T-helper 1 cell treated with Interleukin-12 subunit alpha and Interleukin-12 subunit beta and Interleukin-4 antibody, amounts not matched to agents 30 μg/mL and 1 μg/mL, for 36 hours (primary cell): ENCODE results near the gene MAEA.

Experiments used
- H3K27ac Mint-ChIP-seq: one replicate; pipeline ENCODE4 v1.8.0; 2021; ENCODE audit warnings: mild to moderate bottlenecking, mixed read lengths
- H3K27me3 Mint-ChIP-seq: one replicate; pipeline ENCODE4 v1.8.0; 2021; ENCODE audit warnings: low read depth, mixed read lengths
- H3K36me3 Mint-ChIP-seq: one replicate; pipeline ENCODE4 v1.8.0; 2021; ENCODE audit warnings: low read depth, mixed read lengths
- H3K4me1 Mint-ChIP-seq: one replicate; pipeline ENCODE4 v1.8.0; 2021; ENCODE audit warnings: low read depth, mixed read lengths
- H3K4me3 Mint-ChIP-seq: one replicate; pipeline ENCODE4 v1.8.0; 2021; ENCODE audit warnings: mild to moderate bottlenecking, moderate library complexity, mixed read lengths
- H3K9me3 Mint-ChIP-seq: one replicate; pipeline ENCODE4 v1.8.0; 2021; ENCODE audit warnings: mixed read lengths

The MAEA gene

DNA sequence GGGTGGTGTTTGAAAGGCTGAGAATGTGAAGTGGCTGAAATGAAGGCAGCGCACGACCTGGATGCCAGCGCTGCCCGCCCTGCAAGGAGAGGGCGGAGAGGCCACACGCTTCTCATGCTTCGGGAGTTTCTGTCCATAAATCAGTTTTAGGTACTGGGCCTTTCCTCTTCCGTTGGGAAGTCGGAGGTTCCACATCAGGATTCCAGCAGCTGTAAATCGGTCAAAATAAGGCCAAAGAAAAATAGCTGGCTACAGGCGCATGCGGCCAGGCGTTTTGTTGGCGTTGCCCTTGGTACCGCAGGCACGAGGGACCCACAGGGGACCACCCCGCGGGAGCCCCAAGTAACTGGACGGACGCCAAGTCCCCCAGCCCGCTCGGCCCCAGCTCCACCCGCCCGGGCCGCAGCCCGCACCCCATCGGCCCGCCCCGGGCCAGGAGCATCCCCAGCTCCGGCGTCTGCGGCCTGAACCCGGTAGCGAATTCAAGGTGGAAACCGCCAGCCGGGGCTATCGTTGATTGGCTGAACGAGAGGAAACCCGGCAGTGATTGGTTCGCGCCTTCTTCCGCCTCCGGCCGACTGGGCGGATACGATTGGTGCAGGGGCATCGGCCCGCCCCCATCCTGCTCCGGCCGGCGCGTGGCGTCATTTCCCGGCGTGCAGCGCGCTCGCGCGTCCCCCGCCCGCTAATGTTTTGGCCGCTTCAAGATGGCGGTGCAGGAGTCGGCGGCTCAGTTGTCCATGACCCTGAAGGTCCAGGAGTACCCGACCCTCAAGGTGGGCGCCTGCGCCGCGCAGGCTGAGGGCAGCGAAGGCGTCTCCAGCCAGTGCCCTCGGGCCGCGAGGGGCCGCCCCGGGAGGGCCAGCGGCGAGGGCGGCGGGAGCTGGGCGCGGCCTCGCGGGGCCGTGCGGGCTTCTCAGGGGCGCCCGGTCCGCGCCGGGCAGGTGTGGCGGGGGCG lies at the start of gene MAEA:
TSS of gene MAEA (plus strand) at position 685 of the 958 bp plus-strand sequence. CDS start at position 708, 23 bp downstream.
- H3K4me3 Mint-ChIP-seq: peak within 1 kb of the TSS; percentile 87
- peaks cover 29% of the 10 kb centered on the region for H3K4me1 Mint-ChIP-seq
- H3K27me3 Mint-ChIP-seq: no peaks in the 10 kb centered on the region
- H3K9me3 Mint-ChIP-seq: peaks cover 5% of the 10 kb centered on the region
- H3K27ac Mint-ChIP-seq: peak within 1 kb of the TSS; percentile 82
- peaks cover 9% of the 10 kb centered on the region for H3K36me3 Mint-ChIP-seq

DNA sequence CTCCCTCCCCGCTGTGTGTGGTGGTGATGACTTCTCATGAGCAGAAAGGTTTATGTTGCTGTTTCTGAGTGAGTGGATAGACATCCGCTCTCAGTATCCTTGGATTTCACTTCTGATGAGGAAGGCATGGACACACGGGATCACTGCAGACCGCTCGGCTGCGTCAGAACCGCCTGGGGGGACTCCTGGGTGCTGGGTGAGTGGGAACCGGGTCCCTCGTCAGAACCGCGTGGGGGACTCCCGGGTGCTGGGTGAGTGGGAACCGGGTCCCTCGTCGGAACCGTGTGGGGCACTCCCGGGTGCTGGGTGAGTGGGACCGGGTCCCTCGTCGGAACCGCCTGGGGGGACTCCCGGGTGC lies 49.8 kb upstream of the MAEA start:
- H3K27ac Mint-ChIP-seq: no peak overlapping the region
- no peak overlapping the region for H3K4me3 Mint-ChIP-seq
- peaks cover 16% of the 10 kb centered on the region for H3K36me3 Mint-ChIP-seq
- no peaks in the 10 kb centered on the region for H3K27me3 Mint-ChIP-seq
- H3K4me1 Mint-ChIP-seq: peaks cover 8% of the 10 kb centered on the region
- no peaks in the 10 kb centered on the region for H3K9me3 Mint-ChIP-seq

DNA sequence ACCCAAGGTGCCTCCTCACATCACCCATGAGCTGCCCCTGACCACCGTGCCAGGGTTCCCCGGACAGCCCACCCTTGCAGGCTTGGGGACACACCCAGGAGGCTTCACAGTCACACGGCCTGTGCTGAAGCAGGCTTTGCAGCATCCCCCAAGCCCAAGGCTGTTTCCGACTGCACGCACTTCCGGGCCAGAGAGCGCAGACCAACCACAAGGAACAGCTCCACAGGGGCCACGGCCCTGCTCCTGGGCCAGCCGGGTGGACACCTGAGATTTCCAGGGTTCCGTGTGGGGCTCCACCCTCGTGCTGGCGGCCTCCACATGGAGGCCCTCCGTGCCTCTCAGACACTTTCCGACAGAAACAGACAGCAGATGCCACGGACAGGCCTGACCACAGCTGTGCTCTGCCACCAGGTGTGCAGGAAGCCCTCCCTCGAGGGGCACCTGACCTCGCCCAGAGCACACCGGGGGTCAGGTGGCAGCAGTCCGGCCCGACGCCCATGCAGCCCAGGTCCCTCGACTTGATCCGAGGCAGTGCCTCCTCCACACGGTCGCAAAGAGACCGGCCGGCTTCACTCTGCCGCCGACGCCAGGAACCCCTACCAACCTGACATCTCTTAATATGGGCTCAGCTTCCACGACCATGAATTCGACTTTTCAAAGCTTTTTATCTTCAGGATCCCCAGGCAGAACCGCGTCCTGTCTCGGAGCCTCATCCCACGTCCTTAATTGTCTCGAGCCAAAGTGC lies 48.8 kb upstream of the MAEA start:
- Mint-ChIP-seq H3K36me3 (peaks cover 11% of the 10 kb centered on the region), H3K9me3 (no peaks in the 10 kb centered on the region), H3K27me3 (no peaks in the 10 kb centered on the region), H3K4me3 (no peak overlapping the region), H3K4me1 (peaks cover 12% of the 10 kb centered on the region), H3K27ac (no peak overlapping the region)

DNA sequence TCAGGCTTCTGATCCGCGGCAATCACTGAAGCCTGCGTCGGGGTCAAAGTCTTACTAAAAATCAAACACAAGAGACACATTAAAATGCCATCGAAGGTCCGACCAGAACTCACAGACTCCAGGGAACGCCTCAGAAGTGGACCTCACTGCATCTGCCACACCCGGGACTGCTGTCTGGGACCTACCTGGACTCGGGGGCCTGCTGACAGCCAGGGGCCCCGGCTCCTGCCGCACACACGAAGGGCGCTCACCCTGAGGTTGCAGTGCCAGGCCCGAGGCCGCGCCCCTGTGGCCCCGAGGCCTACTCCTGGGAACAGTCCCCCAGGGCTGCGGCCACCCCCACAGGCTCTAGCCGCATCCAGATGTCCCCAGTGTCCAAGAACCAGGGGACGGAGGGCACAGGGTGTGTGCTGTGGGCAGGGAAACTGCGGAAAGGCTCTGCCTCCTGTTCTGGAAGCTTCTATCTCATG lies 48.2 kb upstream of the MAEA start:
- H3K27me3 Mint-ChIP-seq: no peaks in the 10 kb centered on the region
- peaks cover 11% of the 10 kb centered on the region for H3K36me3 Mint-ChIP-seq
- H3K9me3 Mint-ChIP-seq: no peaks in the 10 kb centered on the region
- no peak overlapping the region for H3K27ac Mint-ChIP-seq
- H3K4me1 Mint-ChIP-seq: peaks cover 17% of the 10 kb centered on the region
- no peak overlapping the region for H3K4me3 Mint-ChIP-seq

DNA sequence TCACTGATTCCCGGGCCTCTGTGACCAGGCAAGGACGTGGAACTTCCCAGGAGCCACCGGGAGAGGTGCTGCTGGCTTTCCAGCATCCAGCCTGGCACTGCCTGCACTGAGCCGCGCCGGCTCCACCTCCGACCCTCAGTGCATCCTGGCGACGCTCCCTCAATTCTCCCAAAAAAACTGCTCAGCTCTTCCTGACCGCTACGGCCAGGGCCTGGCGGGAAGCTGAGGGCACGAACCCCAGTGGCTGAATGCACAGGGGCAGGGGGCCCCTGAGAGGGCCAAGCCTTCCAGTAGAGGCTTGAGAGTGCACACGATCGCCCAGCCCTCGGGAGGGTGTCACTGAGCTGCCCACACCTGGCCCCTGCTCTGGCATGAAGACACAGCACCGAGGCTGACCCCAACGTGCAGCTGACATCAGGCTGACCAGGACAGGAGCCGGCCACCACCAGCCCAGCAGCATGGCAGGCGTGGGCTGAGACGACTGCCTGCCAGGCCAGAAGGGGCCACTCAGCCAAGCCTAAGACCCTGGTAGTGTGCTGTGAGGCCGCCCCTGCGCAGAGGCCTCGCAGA lies 47.7 kb upstream of the MAEA start:
- Mint-ChIP-seq H3K27ac (no peak overlapping the region), H3K4me1 (peaks cover 21% of the 10 kb centered on the region)

DNA sequence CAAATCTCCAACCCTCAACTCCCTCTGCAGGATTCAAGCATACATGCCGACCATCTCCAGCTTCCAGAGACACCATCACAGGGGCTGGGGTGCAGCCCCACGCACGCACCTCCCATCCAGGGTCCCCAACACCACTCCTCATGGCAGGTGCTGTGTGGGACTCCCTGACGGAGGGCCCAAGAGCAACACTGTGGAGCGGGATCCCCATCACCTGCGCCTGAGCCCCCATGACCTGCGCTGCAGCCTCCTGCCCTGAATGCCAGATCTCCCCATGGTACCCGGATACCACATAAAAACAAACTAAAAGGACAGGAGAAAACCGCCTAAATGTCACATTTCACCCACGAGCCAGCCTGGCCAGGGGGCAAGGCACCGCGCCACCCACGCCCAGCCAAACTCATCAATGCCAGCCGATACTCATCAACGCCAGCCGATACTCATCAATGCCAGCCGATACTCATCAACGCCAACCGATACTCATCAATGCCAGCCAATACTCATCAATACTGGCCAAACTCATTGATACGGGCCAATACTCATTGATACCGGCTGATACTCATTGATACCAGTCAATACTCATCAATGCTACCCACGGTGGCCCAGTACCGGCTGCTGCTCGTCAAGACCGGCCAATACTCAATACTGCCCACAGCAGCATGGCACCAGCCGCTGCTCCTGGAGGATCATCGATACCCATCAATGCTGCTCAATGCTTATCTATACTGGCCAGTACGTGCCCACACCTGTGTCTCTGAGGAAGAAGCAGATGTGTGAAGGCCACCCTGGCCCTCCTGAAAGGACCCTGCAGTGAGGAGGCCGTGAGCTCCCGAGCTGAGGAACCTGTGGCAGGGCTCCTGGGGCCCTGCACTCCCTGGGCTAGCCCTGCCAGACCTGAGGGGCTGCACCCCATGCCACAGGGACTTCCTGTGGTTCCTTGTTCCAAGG lies 46.9 kb upstream of the MAEA start:
- Mint-ChIP-seq H3K27me3 (no peaks in the 10 kb centered on the region), H3K36me3 (peaks cover 15% of the 10 kb centered on the region), H3K4me1 (peaks cover 23% of the 10 kb centered on the region), H3K27ac (no peak overlapping the region), H3K4me3 (no peak overlapping the region), H3K9me3 (no peaks in the 10 kb centered on the region)

More for the DNA sequence above, 47.7 kb upstream of the MAEA start:
- H3K36me3 Mint-ChIP-seq: peaks cover 13% of the 10 kb centered on the region
- no peak overlapping the region for H3K4me3 Mint-ChIP-seq
- no peaks in the 10 kb centered on the region for H3K9me3 Mint-ChIP-seq
- H3K27me3 Mint-ChIP-seq: no peaks in the 10 kb centered on the region

DNA sequence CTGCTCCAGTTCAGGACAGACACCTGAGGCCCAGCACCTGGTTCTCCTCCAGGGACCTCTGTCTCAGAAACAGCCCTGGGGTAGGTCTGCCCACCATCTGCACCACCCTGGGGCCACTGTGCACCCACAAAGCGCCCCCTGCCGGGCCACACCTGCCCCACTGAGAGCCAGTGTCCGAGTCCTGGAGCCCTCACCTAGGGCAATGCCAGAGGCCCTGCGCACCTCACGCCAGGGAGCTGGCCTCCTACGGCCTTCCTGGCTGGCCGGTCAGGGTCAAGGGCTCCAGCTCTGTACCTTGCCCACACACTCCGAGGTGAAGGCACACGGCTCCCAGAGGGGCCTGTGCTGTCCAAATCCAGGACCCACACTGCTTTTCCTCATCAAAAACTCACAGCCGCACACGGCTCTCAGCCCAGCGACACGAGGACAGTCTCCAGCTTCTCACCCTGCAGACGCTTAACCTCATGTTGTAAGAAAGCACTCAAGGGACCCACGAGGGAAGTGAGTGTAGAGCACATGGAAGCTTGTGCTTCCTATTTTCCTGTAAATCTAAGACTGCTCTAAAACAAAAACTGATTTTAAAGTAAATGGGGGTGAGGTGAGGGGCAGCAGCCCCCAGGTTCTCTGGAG lies 46.1 kb upstream of the MAEA start:
- H3K4me3 Mint-ChIP-seq: no peak overlapping the region
- peaks cover 23% of the 10 kb centered on the region for H3K4me1 Mint-ChIP-seq
- no peaks in the 10 kb centered on the region for H3K9me3 Mint-ChIP-seq
- H3K36me3 Mint-ChIP-seq: peaks cover 12% of the 10 kb centered on the region
- no peaks in the 10 kb centered on the region for H3K27me3 Mint-ChIP-seq
- H3K27ac Mint-ChIP-seq: no peak overlapping the region

DNA sequence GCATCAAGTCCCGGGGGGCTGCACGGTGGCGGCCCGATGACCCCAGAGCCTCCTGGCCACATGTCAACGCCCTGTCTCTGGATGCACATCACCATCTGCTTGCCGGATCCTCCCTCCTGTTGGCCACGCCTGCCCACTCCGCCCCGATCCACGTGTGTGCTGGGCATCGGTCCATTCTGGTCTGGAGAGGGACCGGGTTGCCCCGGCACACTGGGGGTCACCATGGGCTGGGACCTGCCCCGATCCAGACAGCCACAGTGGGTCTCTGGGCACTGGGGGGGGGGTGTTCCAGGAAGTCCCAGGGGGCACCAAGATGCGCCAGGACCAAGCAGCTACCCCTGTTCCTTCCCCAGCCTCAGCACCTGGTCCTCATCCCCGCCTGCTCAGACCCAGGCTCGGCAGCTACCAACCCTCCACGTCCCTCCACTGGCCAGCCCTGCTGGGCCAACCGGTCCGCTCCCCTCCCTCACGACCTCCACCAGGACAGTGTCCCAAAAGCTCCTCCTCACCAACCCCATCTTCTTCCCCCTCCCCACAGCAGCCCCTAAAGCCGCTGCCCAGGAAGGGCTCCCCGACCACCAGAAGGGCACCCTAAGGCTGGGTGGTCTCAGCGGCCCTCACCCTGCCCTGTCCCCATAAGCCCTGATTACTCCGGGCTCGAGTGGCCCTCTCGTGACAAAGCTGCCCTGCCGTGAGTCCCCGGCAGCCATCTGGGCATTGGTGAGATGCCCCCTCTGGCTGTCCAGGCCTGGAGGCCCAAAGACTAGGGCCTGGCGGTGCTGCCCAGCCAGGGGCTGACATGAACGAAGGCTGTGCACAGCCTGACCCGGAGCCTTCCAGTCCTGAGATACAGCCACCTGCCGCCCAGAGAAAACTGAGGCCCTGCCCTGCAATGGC lies 45.4 kb upstream of the MAEA start:
- no peaks in the 10 kb centered on the region for H3K9me3 Mint-ChIP-seq
- H3K4me1 Mint-ChIP-seq: peaks cover 21% of the 10 kb centered on the region
- peak overlapping the region; percentile 63 for H3K27ac Mint-ChIP-seq
- no peaks in the 10 kb centered on the region for H3K27me3 Mint-ChIP-seq
- no peak overlapping the region for H3K4me3 Mint-ChIP-seq
- H3K36me3 Mint-ChIP-seq: peaks cover 8% of the 10 kb centered on the region

DNA sequence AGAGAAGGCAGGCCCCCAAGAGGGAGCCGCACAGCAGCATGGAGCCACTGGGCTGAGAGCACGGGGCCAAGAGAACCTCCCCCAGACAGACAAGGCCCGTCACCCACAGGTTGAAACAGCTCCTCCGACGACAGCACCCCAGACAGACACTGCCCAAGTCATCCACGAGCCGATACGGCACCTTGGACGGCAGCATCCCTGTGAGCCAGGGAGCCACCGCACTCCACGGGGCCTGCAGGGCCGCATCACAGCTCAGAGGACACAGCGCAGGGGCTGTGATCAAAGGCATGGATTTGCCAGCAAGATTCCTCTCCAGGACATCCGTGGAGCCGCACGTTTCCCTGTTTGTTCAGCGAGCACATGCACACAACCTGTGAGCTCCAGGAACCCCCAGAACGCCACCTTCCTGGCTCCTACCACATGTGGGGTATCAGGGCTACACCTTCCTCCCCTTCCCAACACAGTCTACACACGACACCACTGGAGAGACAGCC lies 44.7 kb upstream of the MAEA start:
- Mint-ChIP-seq H3K9me3 (no peaks in the 10 kb centered on the region), H3K27ac (peak overlapping the region; percentile 63), H3K36me3 (peaks cover 13% of the 10 kb centered on the region), H3K27me3 (no peaks in the 10 kb centered on the region), H3K4me1 (peaks cover 25% of the 10 kb centered on the region), H3K4me3 (peak overlapping the region; percentile 17)

DNA sequence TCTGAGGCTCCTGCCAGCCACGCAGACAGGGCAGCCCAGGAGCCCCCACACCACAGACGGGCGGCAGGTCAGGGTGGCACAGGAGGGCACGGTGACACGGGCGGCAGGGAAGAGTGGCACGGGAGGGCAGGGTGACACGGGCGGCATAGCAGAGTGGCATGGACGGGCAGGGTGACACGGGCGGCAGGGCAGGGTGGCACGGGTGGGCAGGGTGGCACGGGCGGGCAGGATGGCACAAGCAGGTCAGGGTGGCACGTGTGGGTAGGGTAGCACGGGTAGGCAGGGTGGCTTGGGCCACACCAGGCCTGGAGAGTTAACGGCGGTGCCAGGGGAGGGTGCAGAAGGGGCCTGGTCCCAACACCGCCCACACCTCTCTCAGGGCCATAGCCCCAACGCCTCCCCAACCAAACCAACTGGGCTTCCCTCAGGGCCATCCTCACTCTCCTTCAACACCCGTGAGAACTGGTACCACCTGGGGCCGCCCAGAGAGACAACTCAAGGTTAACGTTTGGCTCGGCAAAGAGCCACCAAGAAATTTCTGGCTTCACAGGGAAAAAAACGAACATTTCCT lies 44.1 kb upstream of the MAEA start:
- H3K4me1 Mint-ChIP-seq: peaks cover 28% of the 10 kb centered on the region

DNA sequence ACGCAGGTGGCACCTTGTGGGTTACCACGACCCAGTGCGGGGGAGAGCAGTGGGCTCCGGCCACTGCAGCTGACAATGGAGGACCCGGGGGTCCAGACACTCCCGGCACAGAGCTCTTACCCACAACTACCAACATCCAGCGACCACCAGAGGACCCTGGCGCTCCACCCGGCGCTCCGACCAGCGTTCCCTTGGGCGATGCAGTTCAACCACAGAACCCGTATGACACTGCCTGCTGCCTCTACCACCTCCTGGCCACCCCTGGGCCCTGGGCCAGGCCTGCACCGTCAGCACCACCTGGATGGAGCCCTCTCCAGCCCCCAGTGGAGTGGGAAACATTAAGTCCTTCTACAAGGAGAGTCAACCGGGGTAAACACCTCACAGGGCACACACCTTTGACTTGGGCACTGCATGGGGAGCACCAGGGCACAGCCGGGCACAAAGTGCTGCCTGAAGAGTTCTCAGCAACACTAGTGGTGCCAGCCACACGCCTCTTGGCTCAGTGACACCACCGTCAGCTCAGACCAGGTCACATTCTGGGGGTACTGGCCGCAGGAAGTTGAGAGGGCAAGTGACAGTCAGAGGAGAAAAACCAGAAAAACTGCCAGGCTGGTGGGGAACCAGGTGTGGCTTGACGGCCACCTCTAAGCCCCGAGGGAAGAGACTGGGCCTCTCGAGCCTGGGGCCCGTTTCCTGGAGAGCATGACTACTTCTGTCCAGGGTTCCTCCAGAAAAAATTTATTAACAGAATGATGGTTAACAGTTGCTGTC lies 43.4 kb upstream of the MAEA start:
- no peaks in the 10 kb centered on the region for H3K9me3 Mint-ChIP-seq
- peaks cover 24% of the 10 kb centered on the region for H3K36me3 Mint-ChIP-seq
- H3K27ac Mint-ChIP-seq: peak overlapping the region; percentile 88
- no peaks in the 10 kb centered on the region for H3K27me3 Mint-ChIP-seq
- peaks cover 33% of the 10 kb centered on the region for H3K4me1 Mint-ChIP-seq
- H3K4me3 Mint-ChIP-seq: peak overlapping the region; percentile 90

More for the DNA sequence above, 44.1 kb upstream of the MAEA start:
- H3K9me3 Mint-ChIP-seq: no peaks in the 10 kb centered on the region
- peak overlapping the region; percentile 49 for H3K27ac Mint-ChIP-seq
- no peaks in the 10 kb centered on the region for H3K27me3 Mint-ChIP-seq
- H3K4me3 Mint-ChIP-seq: peak overlapping the region; percentile 17
- H3K36me3 Mint-ChIP-seq: peaks cover 18% of the 10 kb centered on the region
